OCI-M2 (cell line): ENCODE results near the gene SPNS1.
"Not testable (repeated sequence)": the region's sequence is repeated elsewhere in the genome, so short reads cannot be mapped to it uniquely, and the experiment has no call there.

ENCODE experiments used
- DNase-seq: peaks from one replicate; lab custom pipeline; 2025; ENCODE audit not compliant: unreplicated experiment; lab: John Stamatoyannopoulos, UW

Gene SPNS1, protein sequence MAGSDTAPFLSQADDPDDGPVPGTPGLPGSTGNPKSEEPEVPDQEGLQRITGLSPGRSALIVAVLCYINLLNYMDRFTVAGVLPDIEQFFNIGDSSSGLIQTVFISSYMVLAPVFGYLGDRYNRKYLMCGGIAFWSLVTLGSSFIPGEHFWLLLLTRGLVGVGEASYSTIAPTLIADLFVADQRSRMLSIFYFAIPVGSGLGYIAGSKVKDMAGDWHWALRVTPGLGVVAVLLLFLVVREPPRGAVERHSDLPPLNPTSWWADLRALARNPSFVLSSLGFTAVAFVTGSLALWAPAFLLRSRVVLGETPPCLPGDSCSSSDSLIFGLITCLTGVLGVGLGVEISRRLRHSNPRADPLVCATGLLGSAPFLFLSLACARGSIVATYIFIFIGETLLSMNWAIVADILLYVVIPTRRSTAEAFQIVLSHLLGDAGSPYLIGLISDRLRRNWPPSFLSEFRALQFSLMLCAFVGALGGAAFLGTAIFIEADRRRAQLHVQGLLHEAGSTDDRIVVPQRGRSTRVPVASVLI

GRCh38 chr16:28974437-28975157 lies at the start of gene SPNS1:
Gene SPNS1, plus strand, starts transcription at chr16:28974778. Its CDS starts 374 bp downstream, at chr16:28975152.
- peak; percentile 45 for DNase-seq

GRCh38 chr16:28925386-28926228 lies 49.0 kb upstream of the SPNS1 start:
- DNase-seq: peak; percentile 47

GRCh38 chr16:28926284-28926683 lies 48.3 kb upstream of the SPNS1 start:
- DNase-seq: not testable (repeated sequence)

DNA sequence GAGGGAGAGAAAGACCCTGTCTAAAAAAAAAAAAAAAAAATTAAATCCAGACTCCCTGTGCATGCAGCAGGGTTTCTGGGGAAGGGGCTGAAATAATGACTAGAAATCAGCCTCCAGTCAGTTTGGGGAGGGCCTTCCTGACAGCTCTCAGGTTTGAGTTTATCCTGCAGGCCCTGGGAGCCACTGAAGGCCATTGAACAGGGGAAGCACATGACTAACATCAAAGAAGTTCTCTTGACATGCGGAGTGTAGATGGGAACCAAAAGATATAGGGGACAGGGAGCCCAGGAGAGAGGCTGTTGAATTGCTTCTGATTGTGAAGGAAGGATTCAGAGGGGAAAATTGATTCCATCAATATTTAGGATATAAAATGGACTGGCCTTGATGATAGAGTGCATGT lies 46.8 kb upstream of the SPNS1 start:
- DNase-seq: no peak

DNA sequence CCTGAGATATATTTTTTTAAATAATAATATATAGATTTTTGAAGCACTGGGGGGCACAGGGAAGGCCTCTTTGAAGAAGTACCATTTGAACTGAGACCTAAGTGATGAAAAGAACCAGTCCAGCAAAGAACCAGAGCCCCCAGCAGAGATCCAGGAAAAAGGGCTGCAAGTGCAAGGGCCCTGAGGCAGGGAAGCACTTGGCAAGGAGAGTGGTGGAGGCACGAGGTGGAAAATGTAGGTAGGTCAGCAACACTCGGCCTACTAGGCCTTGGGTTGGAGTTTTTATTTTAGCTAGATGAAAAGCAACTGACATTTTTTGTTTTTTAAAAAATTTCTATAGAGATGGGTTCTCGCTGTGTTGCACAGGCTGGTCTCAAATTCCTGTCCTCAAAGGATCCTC lies 44.4 kb upstream of the SPNS1 start:
- DNase-seq: no peak

GRCh38 chr16:28930652-28931051 lies 43.9 kb upstream of the SPNS1 start:
- DNase-seq: no peak

DNA sequence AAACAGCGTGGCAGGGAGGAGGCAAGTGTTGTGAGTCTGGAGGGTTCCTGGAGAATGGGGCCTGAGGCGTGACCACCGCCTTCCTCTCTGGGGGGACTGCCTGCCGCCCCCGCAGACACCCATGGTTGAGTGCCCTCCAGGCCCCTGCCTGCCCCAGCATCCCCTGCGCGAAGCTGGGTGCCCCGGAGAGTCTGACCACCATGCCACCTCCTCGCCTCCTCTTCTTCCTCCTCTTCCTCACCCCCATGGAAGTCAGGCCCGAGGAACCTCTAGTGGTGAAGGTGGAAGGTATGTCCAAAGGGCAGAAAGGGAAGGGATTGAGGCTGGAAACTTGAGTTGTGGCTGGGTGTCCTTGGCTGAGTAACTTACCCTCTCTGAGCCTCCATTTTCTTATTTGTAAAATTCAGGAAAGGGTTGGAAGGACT lies 42.8 kb upstream of the SPNS1 start, which contains the start of gene CD19:
Gene CD19 (plus strand): TSS at position 171 of the 425 bp plus-strand sequence. CDS start 30 bp downstream, at position 201.
- DNase-seq: no peak

- DNase-seq: no peak
These were observed 42.0 kb upstream of the SPNS1 start for GRCh38 chr16:28932339-28933141.

- no peak for DNase-seq
These were observed 41.4 kb upstream of the SPNS1 start for GRCh38 chr16:28933171-28933570.

- no peak for DNase-seq
These were observed 39.2 kb upstream of the SPNS1 start for GRCh38 chr16:28935346-28935745.

- DNase-seq: peak; percentile 53
These were observed 38.4 kb upstream of the SPNS1 start for GRCh38 chr16:28935924-28936783.

GRCh38 chr16:28936784-28937155 lies 37.8 kb upstream of the SPNS1 start:
- no peak for DNase-seq

DNA sequence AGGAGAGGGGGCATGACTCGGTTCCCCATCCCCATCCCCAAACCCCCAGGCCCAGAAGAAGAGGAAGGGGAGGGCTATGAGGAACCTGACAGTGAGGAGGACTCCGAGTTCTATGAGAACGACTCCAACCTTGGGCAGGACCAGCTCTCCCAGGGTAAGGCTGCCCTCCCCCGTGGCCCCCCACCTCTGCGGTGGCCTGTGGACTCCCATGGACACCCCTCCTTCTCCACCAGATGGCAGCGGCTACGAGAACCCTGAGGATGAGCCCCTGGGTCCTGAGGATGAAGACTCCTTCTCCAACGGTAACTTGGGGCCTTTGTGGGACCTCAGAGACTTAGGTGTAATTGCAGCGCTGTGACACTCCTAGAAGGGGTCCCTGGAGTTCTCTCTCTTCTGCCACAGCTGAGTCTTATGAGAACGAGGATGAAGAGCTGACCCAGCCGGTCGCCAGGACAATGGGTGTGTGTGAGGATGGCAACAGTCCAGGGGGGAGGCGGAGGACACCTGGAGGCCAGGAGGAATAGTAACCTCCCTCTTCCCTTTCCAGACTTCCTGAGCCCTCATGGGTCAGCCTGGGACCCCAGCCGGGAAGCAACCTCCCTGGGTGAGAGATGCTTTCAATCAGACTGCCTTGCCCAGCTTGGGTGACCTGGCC lies 37.2 kb upstream of the SPNS1 start:
- no peak for DNase-seq

DNA sequence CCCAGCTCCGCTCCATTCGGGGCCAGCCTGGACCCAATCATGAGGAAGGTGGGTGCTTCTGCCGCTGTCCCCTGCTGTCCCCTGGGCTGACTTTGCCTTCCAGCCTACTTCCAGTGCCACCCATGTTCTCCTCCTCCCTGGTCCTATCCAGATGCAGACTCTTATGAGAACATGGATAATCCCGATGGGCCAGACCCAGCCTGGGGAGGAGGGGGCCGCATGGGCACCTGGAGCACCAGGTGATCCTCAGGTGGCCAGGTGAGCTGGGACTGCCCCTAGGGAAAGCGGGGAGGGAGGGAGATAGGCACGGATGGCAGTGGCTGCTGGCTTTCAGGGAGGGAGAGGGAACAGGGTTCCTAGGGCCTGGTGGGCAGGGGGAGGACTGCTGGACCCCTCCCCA lies 35.9 kb upstream of the SPNS1 start:
- DNase-seq: no peak

DNA sequence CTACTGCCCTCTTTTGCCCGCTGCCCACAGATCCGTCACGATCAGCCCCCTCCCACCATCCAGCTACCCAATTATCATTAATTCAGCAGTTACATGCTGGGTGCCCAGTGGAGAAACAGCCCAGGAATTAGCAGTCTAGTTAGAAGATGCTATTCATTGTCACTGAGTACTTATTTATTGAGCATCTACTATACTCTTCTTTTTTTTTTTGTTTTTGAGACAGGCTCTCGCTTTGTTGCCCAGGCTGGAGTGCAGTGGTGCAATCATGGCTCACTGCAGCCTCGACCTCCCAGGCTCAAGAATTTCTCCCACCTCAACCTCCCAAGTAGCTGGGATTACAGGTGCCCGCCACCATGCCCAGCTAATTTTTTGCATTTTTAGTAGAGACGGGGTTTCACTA lies 34.8 kb upstream of the SPNS1 start:
- not testable (repeated sequence) for DNase-seq

GRCh38 chr16:28943281-28943680 lies 31.3 kb upstream of the SPNS1 start:
- DNase-seq: no peak

DNA sequence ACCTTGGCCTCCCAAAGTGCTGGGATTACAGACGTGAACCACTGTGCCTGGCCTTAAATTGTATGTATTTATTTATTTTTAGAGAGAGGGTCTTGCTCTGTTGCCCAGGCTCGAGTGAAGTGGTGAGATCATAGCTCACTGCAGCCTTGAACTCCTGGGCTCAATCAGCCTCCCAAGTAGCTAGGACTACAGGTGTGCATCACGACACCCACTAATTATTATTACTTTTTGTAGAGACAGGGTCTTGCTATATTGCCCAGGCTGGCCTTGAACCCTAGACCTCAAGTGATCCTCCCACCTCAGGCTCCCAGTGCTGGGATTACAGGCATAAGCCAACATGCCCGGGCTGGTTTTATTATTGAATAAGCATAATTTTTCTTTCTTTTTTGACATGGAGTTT lies 27.9 kb upstream of the SPNS1 start:
- no peak for DNase-seq

- DNase-seq: peak; percentile 91
These were observed 23.7 kb upstream of the SPNS1 start, which contains the start of gene NFATC2IP for GRCh38 chr16:28950648-28951409. Gene NFATC2IP, plus strand, starts transcription at chr16:28950937. Its CDS starts 75 bp downstream, at chr16:28951012.
